K562 (cell line): ENCODE data around the gene SALL3. TPM values are rescaled to one million over a fixed set of nuclear protein-coding genes. Genes with fewer than 3 reads are reported as not detected.

Experiments used
- ATAC-seq: fragments of 200-7000 bp; cut with Tn5 transposase; 3 replicates; pipeline ENCODE4 v1.9.1; 2020; ENCODE audit warnings: moderate library complexity
- BruUV-seq: library from RNA; stranded (reverse); fragments of 400-500 nt; replicated peaks from 2 replicates; lab custom pipeline; 2021; lab: Mats Ljungman, UMichigan
- CTCF ChIA-PET: fragments of 300-600 bp; formaldehyde crosslinking; extraction: SDS; loops from one replicate; lab custom pipeline; 2021; ENCODE audit warnings: low intra/inter-chr PET ratio; lab: Yijun Ruan, JAX
- POLR2A ChIA-PET: fragments of 300-600, 350-650 bp; sonication (Branson Sonifier 250); formaldehyde crosslinking; extraction: SDS; loops from one replicate; lab custom pipeline; 2021; ENCODE audit warnings: antibody characterized with exemption, inconsistent platforms; lab: Yijun Ruan, JAX
- DNase-seq, 4 experiments: peaks; one replicate each; pipeline versions ENCODE4 v3.0.0 to v3.0.0-alpha.2; 2011 to 2018; ENCODE audit warnings: low spot score in 3 of 4, mixed read lengths in 3 of 4; ENCODE audit errors: extremely low read depth in 1 of 4
- FAIRE-seq: peaks from 2 replicates; lab custom pipeline; 2011; peaks lifted over from hg19 to GRCh38; lab: Jason Lieb, UNC
- H2AFZ ChIP-seq: 2 replicates; pipeline ENCODE4 v1.6.0; 2011; ENCODE audit warnings: low read depth, low read length, control low read depth, inconsistent platforms
- H3K27ac ChIP-seq: fragments of 200-600 bp; 3 replicates; pipeline ENCODE4 v1.8.0; 2011; ENCODE audit warnings: low read depth, mild to moderate bottlenecking, control low read depth, inconsistent platforms, low read length, moderate library complexity, mixed read lengths; ENCODE audit errors: extremely low read depth
- H3K27me3 ChIP-seq, 2 experiments: fragments of 300-600 bp in 1 of 2; 2 replicates in 1 of 2; 3 replicates in 1 of 2; pipeline versions ENCODE4 v1.6.0 to v1.8.0; 2011; ENCODE audit warnings: inconsistent platforms in 2 of 2, low read length in 2 of 2, mild to moderate bottlenecking in 1 of 2, mixed read lengths in 1 of 2, moderate library complexity in 1 of 2; ENCODE audit not compliant: control insufficient read depth in 2 of 2, insufficient read depth in 2 of 2
- H3K36me3 ChIP-seq: fragments of 300-600 bp; 3 replicates; pipeline ENCODE4 v1.8.0; 2011; ENCODE audit warnings: mild to moderate bottlenecking, low read length, inconsistent platforms; ENCODE audit not compliant: control insufficient read depth, insufficient read depth
- H3K4me1 ChIP-seq, 2 experiments: fragments of 200-600 bp in 1 of 2; replicated peaks in 1 of 2; 2 replicates in 1 of 2; 3 replicates in 1 of 2; pipeline versions ENCODE4 v1.5.1 to v1.8.0; 2011; ENCODE audit warnings: inconsistent platforms in 2 of 2, low read length in 2 of 2, mild to moderate bottlenecking in 1 of 2, mixed read lengths in 1 of 2, moderate library complexity in 1 of 2; ENCODE audit not compliant: control insufficient read depth in 2 of 2, insufficient read depth in 2 of 2
- H3K4me2 ChIP-seq: 2 replicates; pipeline ENCODE4 v1.6.1; 2011; ENCODE audit warnings: low read length, control low read depth, inconsistent platforms, mixed read lengths; ENCODE audit not compliant: insufficient read depth
- H3K4me3 ChIP-seq: fragments of 200-600 bp; sonication (generic), shearing (Covaris generic); 2 replicates; pipeline ENCODE4 v1.5.1; 2016; ENCODE audit warnings: control low read depth, inconsistent platforms
- H3K79me2 ChIP-seq: fragments of 200-600 bp; 3 replicates; pipeline ENCODE4 v1.8.0; 2011; ENCODE audit warnings: low read length, inconsistent platforms; ENCODE audit not compliant: control insufficient read depth, insufficient read depth
- H3K9ac ChIP-seq, 2 experiments: 2 replicates each; pipeline versions ENCODE4 v1.6.0 to v1.6.1; 2011; ENCODE audit warnings: low read depth in 2 of 2, low read length in 2 of 2, control low read depth in 1 of 2, inconsistent platforms in 1 of 2, mild to moderate bottlenecking in 1 of 2, mixed read lengths in 1 of 2; ENCODE audit not compliant: insufficient read depth in 1 of 2
- H3K9me1 ChIP-seq: one replicate; pipeline ENCODE4 v1.6.0; 2011; ENCODE audit warnings: inconsistent platforms, mild to moderate bottlenecking, low read length, moderate library complexity; ENCODE audit not compliant: control insufficient read depth, insufficient read depth
- H3K9me3 ChIP-seq: replicated peaks from 2 replicates; pipeline ENCODE4 v1.5.1; 2011; ENCODE audit warnings: low read depth, low read length, inconsistent platforms; ENCODE audit not compliant: control insufficient read depth, insufficient read depth
- H4K20me1 ChIP-seq: replicated peaks from 2 replicates; pipeline ENCODE4 v1.6.1; 2011; ENCODE audit warnings: low read length, inconsistent platforms, mixed read lengths; ENCODE audit not compliant: control insufficient read depth, insufficient read depth
- ARID1B ChIP-seq: fragments of 450-650 bp; IDR thresholded peaks from 2 replicates; pipeline ENCODE4 v1.6.1; 2016; ENCODE audit warnings: antibody characterized with exemption, mild to moderate bottlenecking, inconsistent platforms
- ARID2 ChIP-seq: fragments of 450-650 bp; IDR thresholded peaks from 2 replicates; pipeline ENCODE4 v1.6.1; 2017; ENCODE audit warnings: antibody characterized with exemption, mild to moderate bottlenecking
- ETS1 ChIP-seq: conservative IDR thresholded peaks from 2 replicates; pipeline ENCODE4 v1.6.1; 2011; ENCODE audit warnings: low read depth, mild to moderate bottlenecking, low read length; ENCODE audit not compliant: control insufficient read depth
- NR2C2 ChIP-seq, 2 experiments: fragments of 200-800 bp in 1 of 2; sonication (Bioruptor generic) in 1 of 2; sonication (generic) in 1 of 2; formaldehyde crosslinking in 1 of 2; IDR thresholded peaks; 2 replicates each; pipeline versions ENCODE4 v1.6.1 to v1.8.0; 2016 to 2022; ENCODE audit warnings: mild to moderate bottlenecking in 1 of 2, missing compliant biosample characterization in 1 of 2, missing genetic modification characterization in 1 of 2, missing genetic modification reagents in 1 of 2
- REST ChIP-seq, 2 experiments: fragments of 450-650 bp; formaldehyde crosslinking in 1 of 2; IDR thresholded peaks; 2 replicates each; pipeline versions ENCODE4 v1.4.0 to v1.6.1; 2014 to 2020; ENCODE audit warnings: mild to moderate bottlenecking in 2 of 2, borderline replicate concordance in 1 of 2, low read depth in 1 of 2
- STAT5B ChIP-seq: fragments of 250-450 bp; sonication (Bioruptor Pico); IDR thresholded peaks from 2 replicates; pipeline ENCODE4 v1.8.0; 2021; ENCODE audit warnings: mild to moderate bottlenecking, inconsistent platforms
- TAF9B ChIP-seq: fragments of 450-650 bp; IDR thresholded peaks from 2 replicates; pipeline ENCODE4 v1.6.1; 2018; ENCODE audit warnings: mild to moderate bottlenecking; ENCODE audit not compliant: partially characterized antibody
- TCF15 ChIP-seq: fragments of 250-450 bp; sonication (Bioruptor Pico); IDR thresholded peaks from 2 replicates; pipeline ENCODE4 v1.8.0; 2022; ENCODE audit warnings: moderate library complexity, mild to moderate bottlenecking, inconsistent platforms
- ZNF277 ChIP-seq: fragments of 250-450 bp; sonication (Bioruptor Pico); IDR thresholded peaks from 2 replicates; pipeline ENCODE4 v1.8.0; 2022; ENCODE audit warnings: inconsistent platforms, mild to moderate bottlenecking, moderate library complexity, borderline replicate concordance
- WGBS: fragments of 100-300 bp; shearing (Covaris generic); methylation state at CpG from one replicate; pipeline ENCODE4 v1.1.6; 2016; ENCODE audit warnings: low coverage, mixed read lengths; ENCODE audit not compliant: insufficient coverage; ENCODE audit errors: missing lambda C conversion rate; 5-methylcytosine and 5-hydroxymethylcytosine counted together
- in situ Hi-C: fragments of 300-500 bp; cut with MboI; formaldehyde crosslinking; loops from 4 replicates; pipeline ENCODE4 v1.15.0; 2018; ENCODE audit warnings: inconsistent platforms, mixed read lengths
- intact Hi-C: fragments of 100-400 bp; cut with micrococcal nuclease; formaldehyde crosslinking; loops from 2 replicates; pipeline ENCODE4 v1.14.2; 2022
- polyA plus RNA-seq, 8 experiments: library from polyadenylated mRNA; depleted of rRNA in 4 of 8; stranded (reverse) in 5 of 8; unstranded in 3 of 8; fragments of >200 nt; fragmentation: Nextera tagmentation in 2 of 8; fragmentation: Illumina TruSeq in 1 of 8; extraction: Ambion mirVana in 2 of 8; extraction: Trizol in 1 of 8; gene quantifications; 2 replicates each; pipeline versions ENCODE4 v1.2.1 to v1.2.3, GENCODE V29; 2011 to 2014; ENCODE audit warnings: inconsistent platforms in 1 of 8, missing spikeins in 1 of 8
- total RNA-seq, 7 experiments: library from RNA; depleted of rRNA in 6 of 7; stranded (reverse); fragments of >200 nt in 6 of 7; fragmentation: Illumina TruSeq in 2 of 7; extraction: Trizol in 2 of 7; gene quantifications; 2 replicates each; pipeline versions ENCODE4 v1.2.1 to v1.2.3, GENCODE V29; 2011 to 2021; ENCODE audit warnings: low replicate concordance in 1 of 7

The SALL3 gene
- total and polyA plus RNA-seq, 9 of the 15 experiments (the other 6 are each of a cell fraction or from before 2014, with no cell fraction given) = not detected

- H3K9me3 ChIP-seq = no peaks in the 10 kb centered on the region
- no peak overlapping the region for H3K9ac ChIP-seq
- no peak overlapping the region for H2AFZ ChIP-seq
- no peak for FAIRE-seq
- in situ Hi-C loops (no loop called here), intact Hi-C loops (no loop called here)
- H3K79me2 ChIP-seq = no peaks in the 10 kb centered on the region
- BruUV-seq = no TSS peak
- peaks cover 2 to 38% of the 10 kb centered on the region in 2 experiments; a peak in 3 of 5 replicates for H3K27me3 ChIP-seq
- no peak for ATAC-seq
- no peaks in the 10 kb centered on the region for H4K20me1 ChIP-seq
- H3K9me1 ChIP-seq = no peaks in the 10 kb centered on the region
- POLR2A ChIA-PET = no interaction called here
- no peaks in the 10 kb centered on the region for H3K4me1 ChIP-seq
- no peaks in the 10 kb centered on the region for H3K36me3 ChIP-seq
- CTCF ChIA-PET = no interaction called here
- H3K4me3 ChIP-seq = no peak overlapping the region
- H3K27ac ChIP-seq = no peak overlapping the region
- no peak overlapping the region for H3K4me2 ChIP-seq
- no peak for DNase-seq
- 0% methylated on average over 23 of the region's 28 CpGs for WGBS
- TF ChIP-seq TAF9B = no peak
- no peak for TF ChIP-seq ARID2
- TF ChIP-seq TCF15 (CRISPR knock-in tag) = no peak
- TF ChIP-seq ZNF277 (CRISPR knock-in tag) = no peak
- TF ChIP-seq ARID1B = no peak
- TF ChIP-seq ETS1 = no peak
- no peak for TF ChIP-seq REST (IDR thresholded peaks at IDR 0.05; ENCODE audit: borderline replicate concordance)
- TF ChIP-seq REST (CRISPR knock-in tag; IDR thresholded peaks at IDR 0.05; ENCODE audit: low read depth) = no peak
- TF ChIP-seq NR2C2 (CRISPR knock-in tag; IDR thresholded peaks at IDR 0.05) = no peak
- TF ChIP-seq NR2C2 (tag; IDR thresholded peaks at IDR 0.05) = no peak
- TF ChIP-seq STAT5B (CRISPR knock-in tag) = no peak
These were observed 43.2 kb upstream of the SALL3 start for GRCh38 chr18:78936251-78937005.
